GM20000 (cell line): Measurements from ENCODE around the gene AARS1.
"Not testable (repeated sequence)": the region's sequence is repeated elsewhere in the genome, so short reads cannot be mapped to it uniquely, and the experiment has no call there.

Source experiments
- DNase-seq: peaks from one replicate; pipeline ENCODE4 v3.0.0; 2012; ENCODE audit warnings: low spot score
- TF ChIP-seq, protein P1 (sequence below): IDR thresholded peaks from 2 replicates; pipeline ENCODE4 v1.5.1; 2012; ENCODE audit warnings: mild to moderate bottlenecking, control low read depth; ENCODE audit errors: extremely low read depth, missing control alignments

The AARS1 gene

DNA sequence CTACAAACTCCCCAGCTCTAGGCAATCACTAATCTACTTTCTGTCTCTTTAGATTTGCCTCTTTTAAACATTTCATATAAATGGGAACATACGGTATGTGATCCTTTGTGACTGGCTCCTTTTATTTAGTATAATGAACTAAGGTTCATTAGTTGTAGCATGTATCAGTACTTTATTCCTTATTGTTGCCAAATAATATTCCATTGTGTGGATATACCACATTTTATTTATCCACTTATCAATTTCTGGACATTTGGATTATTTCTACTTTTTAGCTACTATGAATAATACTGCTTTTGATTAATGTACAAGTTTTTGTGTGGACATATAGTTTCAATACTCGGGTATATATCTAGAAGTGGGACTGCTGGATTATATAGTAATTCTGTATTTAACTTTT lies 17.6 kb upstream of the AARS1 start:
- DNase-seq, result no peak
- TF ChIP-seq, protein P1, sequence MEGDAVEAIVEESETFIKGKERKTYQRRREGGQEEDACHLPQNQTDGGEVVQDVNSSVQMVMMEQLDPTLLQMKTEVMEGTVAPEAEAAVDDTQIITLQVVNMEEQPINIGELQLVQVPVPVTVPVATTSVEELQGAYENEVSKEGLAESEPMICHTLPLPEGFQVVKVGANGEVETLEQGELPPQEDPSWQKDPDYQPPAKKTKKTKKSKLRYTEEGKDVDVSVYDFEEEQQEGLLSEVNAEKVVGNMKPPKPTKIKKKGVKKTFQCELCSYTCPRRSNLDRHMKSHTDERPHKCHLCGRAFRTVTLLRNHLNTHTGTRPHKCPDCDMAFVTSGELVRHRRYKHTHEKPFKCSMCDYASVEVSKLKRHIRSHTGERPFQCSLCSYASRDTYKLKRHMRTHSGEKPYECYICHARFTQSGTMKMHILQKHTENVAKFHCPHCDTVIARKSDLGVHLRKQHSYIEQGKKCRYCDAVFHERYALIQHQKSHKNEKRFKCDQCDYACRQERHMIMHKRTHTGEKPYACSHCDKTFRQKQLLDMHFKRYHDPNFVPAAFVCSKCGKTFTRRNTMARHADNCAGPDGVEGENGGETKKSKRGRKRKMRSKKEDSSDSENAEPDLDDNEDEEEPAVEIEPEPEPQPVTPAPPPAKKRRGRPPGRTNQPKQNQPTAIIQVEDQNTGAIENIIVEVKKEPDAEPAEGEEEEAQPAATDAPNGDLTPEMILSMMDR, result no peak

GRCh38 chr16:70304892-70305448 lies 15.7 kb upstream of the AARS1 start:
- TF ChIP-seq, protein P1, result no peak
- DNase-seq, result no peak

GRCh38 chr16:70302745-70303144 lies 13.4 kb upstream of the AARS1 start:
- TF ChIP-seq, protein P1, result no peak
- DNase-seq, result no peak

GRCh38 chr16:70301121-70301520 lies 11.8 kb upstream of the AARS1 start:
- TF ChIP-seq, protein P1, result no peak
- DNase-seq, result no peak

- peak; percentile 81 for DNase-seq
- TF ChIP-seq, protein P1, result no peak
Observed at GRCh38 chr16:70298988-70299938, 10.0 kb upstream of the AARS1 start, which contains the start of gene DDX19B. Gene DDX19B (plus strand): TSS chr16:70299186. CDS start chr16:70299298, 112 bp downstream.

- DNase-seq, result no peak
- TF ChIP-seq, protein P1, result no peak
Observed at GRCh38 chr16:70295634-70296033, 6.3 kb upstream of the AARS1 start.

GRCh38 chr16:70294385-70295025 lies 5.2 kb upstream of the AARS1 start:
- TF ChIP-seq, protein P1, result no peak
- no peak for DNase-seq

GRCh38 chr16:70292148-70292547 lies 2.8 kb upstream of the AARS1 start:
- DNase-seq, result not testable (repeated sequence)
